A549 (cell line): ENCODE results near the gene ITIH5.
"Not testable (repeated sequence)": the region's sequence is repeated elsewhere in the genome, so short reads cannot be mapped to it uniquely, and the experiment has no call there.

Source experiments
- CBX2 ChIP-seq: fragments of 200-600 bp; sonication (generic); IDR thresholded peaks from 2 replicates; pipeline ENCODE4 v1.6.1; 2016; ENCODE audit warnings: low read depth, mild to moderate bottlenecking, borderline replicate concordance
- CHD2 ChIP-seq: fragments of 150-350 bp; IDR thresholded peaks from 2 replicates; pipeline ENCODE4 v1.6.1; 2014; ENCODE audit warnings: low read length; ENCODE audit not compliant: partially characterized antibody
- EP300 ChIP-seq, 2 experiments: fragments of >200 bp; sonication (Bioruptor Twin); formaldehyde crosslinking; IDR thresholded peaks; 2 replicates in 1 of 2; 3 replicates in 1 of 2; pipeline ENCODE4 v1.6.1; 2016 to 2017
- HDAC2 ChIP-seq: fragments of 200-600 bp; sonication (generic); IDR thresholded peaks from 2 replicates; pipeline ENCODE4 v1.6.1; 2016
- NPAS2 ChIP-seq: fragments of 250-450 bp; sonication (Bioruptor Pico); IDR thresholded peaks from 2 replicates; pipeline ENCODE4 v1.8.0; 2022; ENCODE audit warnings: mild to moderate bottlenecking, moderate library complexity, borderline replicate concordance
- POLR2A ChIP-seq: IDR thresholded peaks from 2 replicates; pipeline ENCODE4 v1.6.1; 2012; ENCODE audit warnings: mild to moderate bottlenecking, low read length
- POLR2AphosphoS2 ChIP-seq: conservative IDR thresholded peaks from 2 replicates; pipeline ENCODE4 v1.6.1; 2012; ENCODE audit warnings: low read length, improper control_type of control experiment, inconsistent platforms
- RCOR1 ChIP-seq: fragments of 150-350 bp; IDR thresholded peaks from 2 replicates; pipeline ENCODE4 v1.6.1; 2014; ENCODE audit warnings: antibody characterized with exemption, low read length, low read depth
- TF ChIP-seq, protein P1 (sequence below): fragments of >200 bp; sonication (Bioruptor Twin); formaldehyde crosslinking; IDR thresholded peaks from 3 replicates; pipeline ENCODE4 v1.5.1; 2016
- TF ChIP-seq, protein P2 (sequence below): IDR thresholded peaks from 2 replicates; pipeline ENCODE4 v1.6.1; 2012; ENCODE audit warnings: low read depth, borderline replicate concordance
- TF ChIP-seq, protein P3 (sequence below): IDR thresholded peaks from 2 replicates; pipeline ENCODE4 v1.6.1; 2012

DNA sequence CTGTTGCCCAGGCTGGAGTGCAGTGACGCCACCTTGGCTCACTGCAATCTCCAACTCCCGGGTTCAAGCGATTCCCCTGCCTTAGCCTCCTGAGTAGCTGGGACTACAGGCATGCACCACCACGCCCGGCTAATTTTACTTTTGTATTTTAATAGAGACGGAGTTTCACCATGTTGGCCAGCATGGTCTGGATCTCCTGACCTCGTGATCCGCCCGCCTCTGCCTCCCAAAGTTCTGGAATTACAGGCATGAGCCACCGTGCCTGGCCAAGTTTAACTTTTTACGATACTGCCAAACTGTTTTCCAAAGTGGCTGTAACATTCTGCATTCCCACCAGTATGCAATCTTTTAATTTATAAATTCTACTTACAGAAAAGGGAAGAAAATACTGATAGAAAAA is 9.7 kb downstream of the ITIH5 start:
- TF ChIP-seq, protein P1, sequence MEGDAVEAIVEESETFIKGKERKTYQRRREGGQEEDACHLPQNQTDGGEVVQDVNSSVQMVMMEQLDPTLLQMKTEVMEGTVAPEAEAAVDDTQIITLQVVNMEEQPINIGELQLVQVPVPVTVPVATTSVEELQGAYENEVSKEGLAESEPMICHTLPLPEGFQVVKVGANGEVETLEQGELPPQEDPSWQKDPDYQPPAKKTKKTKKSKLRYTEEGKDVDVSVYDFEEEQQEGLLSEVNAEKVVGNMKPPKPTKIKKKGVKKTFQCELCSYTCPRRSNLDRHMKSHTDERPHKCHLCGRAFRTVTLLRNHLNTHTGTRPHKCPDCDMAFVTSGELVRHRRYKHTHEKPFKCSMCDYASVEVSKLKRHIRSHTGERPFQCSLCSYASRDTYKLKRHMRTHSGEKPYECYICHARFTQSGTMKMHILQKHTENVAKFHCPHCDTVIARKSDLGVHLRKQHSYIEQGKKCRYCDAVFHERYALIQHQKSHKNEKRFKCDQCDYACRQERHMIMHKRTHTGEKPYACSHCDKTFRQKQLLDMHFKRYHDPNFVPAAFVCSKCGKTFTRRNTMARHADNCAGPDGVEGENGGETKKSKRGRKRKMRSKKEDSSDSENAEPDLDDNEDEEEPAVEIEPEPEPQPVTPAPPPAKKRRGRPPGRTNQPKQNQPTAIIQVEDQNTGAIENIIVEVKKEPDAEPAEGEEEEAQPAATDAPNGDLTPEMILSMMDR, result not testable (repeated sequence)
- not testable (repeated sequence) for TF ChIP-seq POLR2A; RCOR1; POLR2AphosphoS2; CBX2; CHD2; HDAC2; EP300 (IDR thresholded peaks at IDR 0.05); NPAS2 (CRISPR knock-in tag)
- TF ChIP-seq, protein P2, sequence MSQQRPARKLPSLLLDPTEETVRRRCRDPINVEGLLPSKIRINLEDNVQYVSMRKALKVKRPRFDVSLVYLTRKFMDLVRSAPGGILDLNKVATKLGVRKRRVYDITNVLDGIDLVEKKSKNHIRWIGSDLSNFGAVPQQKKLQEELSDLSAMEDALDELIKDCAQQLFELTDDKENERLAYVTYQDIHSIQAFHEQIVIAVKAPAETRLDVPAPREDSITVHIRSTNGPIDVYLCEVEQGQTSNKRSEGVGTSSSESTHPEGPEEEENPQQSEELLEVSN, result not testable (repeated sequence)
- TF ChIP-seq, protein P3, sequence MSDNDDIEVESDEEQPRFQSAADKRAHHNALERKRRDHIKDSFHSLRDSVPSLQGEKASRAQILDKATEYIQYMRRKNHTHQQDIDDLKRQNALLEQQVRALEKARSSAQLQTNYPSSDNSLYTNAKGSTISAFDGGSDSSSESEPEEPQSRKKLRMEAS, result not testable (repeated sequence)
